ENCODE data around the gene HBG1.

Gene HBG1

DNA sequence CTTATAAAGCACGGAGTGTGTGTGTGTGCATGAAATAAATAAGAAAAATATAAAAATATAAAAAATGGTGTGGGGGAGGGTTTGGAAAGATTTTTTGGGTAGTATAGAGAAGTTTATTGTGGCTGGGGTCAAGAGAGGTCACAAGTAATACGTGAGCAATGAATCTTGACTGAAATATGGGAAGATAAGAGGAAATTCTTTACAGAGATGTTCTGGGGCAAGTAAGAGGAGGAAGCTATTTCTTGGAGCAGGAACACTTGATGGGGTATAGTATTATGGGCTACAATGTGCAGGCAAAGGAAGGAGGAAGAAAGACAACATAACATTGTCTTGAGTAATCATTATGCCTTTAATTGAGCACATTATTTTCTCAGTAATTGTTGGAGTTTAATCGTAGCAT lies 17.5 kb downstream of the HBG1 start:
- TF ChIP-seq SIN3A (IDR thresholded peaks at IDR 0.05; ENCODE audit: borderline replicate concordance, insufficient read depth, low read length) (no peak), POLR2AphosphoS5 (IDR thresholded peaks at IDR 0.05; ENCODE audit: low read depth, low read length) (no peak), TAF1 (IDR thresholded peaks at IDR 0.05; ENCODE audit: borderline replicate concordance, insufficient read depth, low read length) (no peak), FOXP2 (optimal IDR thresholded peaks at IDR 0.05; ENCODE audit: borderline replicate concordance, extremely low read depth, extremely low read length, insufficient read depth) (no peak)
- TF ChIP-seq, protein P1, sequence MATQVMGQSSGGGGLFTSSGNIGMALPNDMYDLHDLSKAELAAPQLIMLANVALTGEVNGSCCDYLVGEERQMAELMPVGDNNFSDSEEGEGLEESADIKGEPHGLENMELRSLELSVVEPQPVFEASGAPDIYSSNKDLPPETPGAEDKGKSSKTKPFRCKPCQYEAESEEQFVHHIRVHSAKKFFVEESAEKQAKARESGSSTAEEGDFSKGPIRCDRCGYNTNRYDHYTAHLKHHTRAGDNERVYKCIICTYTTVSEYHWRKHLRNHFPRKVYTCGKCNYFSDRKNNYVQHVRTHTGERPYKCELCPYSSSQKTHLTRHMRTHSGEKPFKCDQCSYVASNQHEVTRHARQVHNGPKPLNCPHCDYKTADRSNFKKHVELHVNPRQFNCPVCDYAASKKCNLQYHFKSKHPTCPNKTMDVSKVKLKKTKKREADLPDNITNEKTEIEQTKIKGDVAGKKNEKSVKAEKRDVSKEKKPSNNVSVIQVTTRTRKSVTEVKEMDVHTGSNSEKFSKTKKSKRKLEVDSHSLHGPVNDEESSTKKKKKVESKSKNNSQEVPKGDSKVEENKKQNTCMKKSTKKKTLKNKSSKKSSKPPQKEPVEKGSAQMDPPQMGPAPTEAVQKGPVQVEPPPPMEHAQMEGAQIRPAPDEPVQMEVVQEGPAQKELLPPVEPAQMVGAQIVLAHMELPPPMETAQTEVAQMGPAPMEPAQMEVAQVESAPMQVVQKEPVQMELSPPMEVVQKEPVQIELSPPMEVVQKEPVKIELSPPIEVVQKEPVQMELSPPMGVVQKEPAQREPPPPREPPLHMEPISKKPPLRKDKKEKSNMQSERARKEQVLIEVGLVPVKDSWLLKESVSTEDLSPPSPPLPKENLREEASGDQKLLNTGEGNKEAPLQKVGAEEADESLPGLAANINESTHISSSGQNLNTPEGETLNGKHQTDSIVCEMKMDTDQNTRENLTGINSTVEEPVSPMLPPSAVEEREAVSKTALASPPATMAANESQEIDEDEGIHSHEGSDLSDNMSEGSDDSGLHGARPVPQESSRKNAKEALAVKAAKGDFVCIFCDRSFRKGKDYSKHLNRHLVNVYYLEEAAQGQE (IDR thresholded peaks at IDR 0.05; ENCODE audit: insufficient read depth in 1 of 2, low read depth in 2 of 2, low read length in 2 of 2) = no peak

DNA sequence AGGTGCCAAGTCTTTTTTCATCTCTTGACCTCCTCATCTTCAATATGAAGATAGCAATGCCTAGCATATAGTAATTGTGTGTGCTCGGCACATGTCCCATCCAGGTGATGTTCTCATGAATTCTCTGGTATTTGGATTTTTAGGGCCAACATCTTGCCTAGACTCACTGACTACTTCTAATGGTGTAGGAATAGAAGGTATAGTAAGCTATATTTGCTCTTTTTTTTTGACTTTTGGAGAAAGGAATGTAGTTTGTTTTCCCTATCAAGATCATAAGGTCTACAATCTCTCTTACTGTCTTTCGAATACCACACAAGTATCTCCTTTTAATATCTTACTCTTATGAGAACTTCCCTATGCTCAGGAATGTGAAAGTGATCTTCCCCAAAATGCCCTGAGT lies 18.5 kb downstream of the HBG1 start:
- TF ChIP-seq POLR2AphosphoS5 (IDR thresholded peaks at IDR 0.05; ENCODE audit: low read depth, low read length) (no peak), SIN3A (IDR thresholded peaks at IDR 0.05; ENCODE audit: borderline replicate concordance, insufficient read depth, low read length) (no peak), TAF1 (IDR thresholded peaks at IDR 0.05; ENCODE audit: borderline replicate concordance, insufficient read depth, low read length) (no peak)

DNA sequence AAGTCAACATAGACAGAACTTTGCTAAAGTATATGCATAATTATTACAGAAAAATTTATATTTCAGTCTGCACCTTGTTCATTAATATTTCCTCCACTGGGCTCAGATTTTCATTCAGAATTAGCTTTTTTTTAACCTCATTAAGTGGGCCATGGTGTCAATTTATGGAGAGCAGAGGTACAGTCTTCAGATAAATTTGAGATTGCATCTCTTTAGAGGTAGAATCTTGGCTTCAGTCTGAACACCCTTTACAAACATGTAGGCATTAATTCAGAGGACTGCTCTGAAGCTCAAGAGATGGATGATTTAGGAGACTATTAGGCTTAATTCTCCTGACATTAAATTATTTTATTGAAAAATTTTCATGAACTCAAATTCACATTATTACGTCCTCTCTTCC lies 19.4 kb downstream of the HBG1 start:
- TF ChIP-seq SIN3A (IDR thresholded peaks at IDR 0.05; ENCODE audit: borderline replicate concordance, insufficient read depth, low read length) = no peak
- TF ChIP-seq FOXP2 (optimal IDR thresholded peaks at IDR 0.05; ENCODE audit: borderline replicate concordance, extremely low read depth, extremely low read length, insufficient read depth) = no peak
- no peak for TF ChIP-seq TAF1 (IDR thresholded peaks at IDR 0.05; ENCODE audit: borderline replicate concordance, insufficient read depth, low read length)
- TF ChIP-seq, protein P1 (IDR thresholded peaks at IDR 0.05; ENCODE audit: insufficient read depth in 1 of 2, low read depth in 2 of 2, low read length in 2 of 2) = no peak
- no peak for TF ChIP-seq POLR2AphosphoS5 (IDR thresholded peaks at IDR 0.05; ENCODE audit: low read depth, low read length)

DNA sequence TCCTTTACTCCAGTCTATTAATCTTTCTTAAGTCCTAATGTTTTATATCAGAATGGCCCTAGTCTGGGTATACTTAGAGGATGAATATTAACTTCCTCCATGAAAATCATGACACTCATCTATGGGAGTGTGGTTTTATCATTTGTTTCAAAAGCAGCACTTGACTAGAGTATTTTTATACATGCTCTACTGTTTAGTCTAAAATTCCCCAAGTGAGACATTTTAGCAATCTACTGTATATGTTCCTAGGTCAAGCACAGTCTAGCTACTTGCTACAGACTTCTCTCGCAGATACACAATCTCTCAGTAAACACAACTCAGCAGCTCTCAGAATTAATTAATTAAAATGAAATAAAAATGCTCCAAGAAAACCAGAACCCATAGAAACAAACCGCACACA lies 19.9 kb downstream of the HBG1 start:
- TF ChIP-seq FOXP2 (optimal IDR thresholded peaks at IDR 0.05; ENCODE audit: borderline replicate concordance, extremely low read depth, extremely low read length, insufficient read depth) (no peak), POLR2AphosphoS5 (IDR thresholded peaks at IDR 0.05; ENCODE audit: low read depth, low read length) (no peak), TAF1 (IDR thresholded peaks at IDR 0.05; ENCODE audit: borderline replicate concordance, insufficient read depth, low read length) (no peak), SIN3A (IDR thresholded peaks at IDR 0.05; ENCODE audit: borderline replicate concordance, insufficient read depth, low read length) (no peak)
- TF ChIP-seq, protein P1 (IDR thresholded peaks at IDR 0.05; ENCODE audit: insufficient read depth in 1 of 2, low read depth in 2 of 2, low read length in 2 of 2) = no peak

DNA sequence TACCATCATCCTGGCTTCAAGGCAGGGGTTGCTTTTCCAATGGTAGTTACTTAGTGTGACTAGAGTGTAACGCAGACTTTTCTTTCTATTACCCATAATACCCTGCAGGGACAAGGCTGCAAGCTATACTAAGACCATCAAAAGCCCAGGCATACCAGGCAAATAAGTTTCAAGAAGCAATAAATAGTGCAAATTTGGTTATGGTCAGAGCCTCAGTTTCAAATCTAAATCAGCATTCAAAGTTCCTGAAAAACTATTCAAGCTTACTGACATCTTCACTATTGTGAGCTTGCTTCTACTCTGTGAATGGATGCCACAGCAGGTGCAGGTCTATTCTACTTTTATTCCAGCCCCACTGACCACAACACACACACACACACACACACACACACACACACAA lies 20.3 kb downstream of the HBG1 start:
- TF ChIP-seq SIN3A (IDR thresholded peaks at IDR 0.05; ENCODE audit: borderline replicate concordance, insufficient read depth, low read length) (no peak), FOXP2 (optimal IDR thresholded peaks at IDR 0.05; ENCODE audit: borderline replicate concordance, extremely low read depth, extremely low read length, insufficient read depth) (no peak), POLR2AphosphoS5 (IDR thresholded peaks at IDR 0.05; ENCODE audit: low read depth, low read length) (no peak), TAF1 (IDR thresholded peaks at IDR 0.05; ENCODE audit: borderline replicate concordance, insufficient read depth, low read length) (no peak)
- TF ChIP-seq, protein P1 (IDR thresholded peaks at IDR 0.05; ENCODE audit: insufficient read depth in 1 of 2, low read depth in 2 of 2, low read length in 2 of 2) = no peak

Measured in PFSK-1 (cell line).